ENCODE measurements around the gene SLC9A4.

The SLC9A4 gene

GRCh38 chr2:102432386-102432785, 40.6 kb upstream of the SLC9A4 start:
- no peak for DNase-seq (ENCODE audit: low spot score)
- TF ChIP-seq CTCF (IDR thresholded peaks at IDR 0.05; ENCODE audit: borderline replicate concordance, control extremely low read depth, extremely low read depth, insufficient read depth, missing control alignments): no peak
- in situ Hi-C loops (cut with MboI; ENCODE audit: low sequenced_read_pairs, unreplicated experiment): loop anchor here (10.0 kb wide), 1 partner anchor 68 kb away; no protein-coding TSS in a partner anchor

- no peak for TF ChIP-seq CTCF (IDR thresholded peaks at IDR 0.05; ENCODE audit: borderline replicate concordance, control extremely low read depth, extremely low read depth, insufficient read depth, missing control alignments)
- DNase-seq (ENCODE audit: low spot score): no peak
- in situ Hi-C loops (cut with MboI; ENCODE audit: low sequenced_read_pairs, unreplicated experiment): loop anchor here (10.0 kb wide), 1 partner anchor 69 kb away; no protein-coding TSS in a partner anchor
Observed at GRCh38 chr2:102433973-102434654, 38.9 kb upstream of the SLC9A4 start.

GRCh38 chr2:102434655-102435381, 38.2 kb upstream of the SLC9A4 start:
- in situ Hi-C loops (cut with MboI; ENCODE audit: low sequenced_read_pairs, unreplicated experiment): loop anchor here (10.0 kb wide), 1 partner anchor 70 kb away; no protein-coding TSS in a partner anchor
- no peak for TF ChIP-seq CTCF (IDR thresholded peaks at IDR 0.05; ENCODE audit: borderline replicate concordance, control extremely low read depth, extremely low read depth, insufficient read depth, missing control alignments)
- DNase-seq (ENCODE audit: low spot score): no peak

- DNase-seq (ENCODE audit: low spot score): no peak
- in situ Hi-C loops (cut with MboI; ENCODE audit: low sequenced_read_pairs, unreplicated experiment): loop anchor here (10.0 kb wide), 1 partner anchor 71 kb away; no protein-coding TSS in a partner anchor
- no peak for TF ChIP-seq CTCF (IDR thresholded peaks at IDR 0.05; ENCODE audit: borderline replicate concordance, control extremely low read depth, extremely low read depth, insufficient read depth, missing control alignments)
Observed at GRCh38 chr2:102435741-102436140, 37.3 kb upstream of the SLC9A4 start.

- TF ChIP-seq CTCF (IDR thresholded peaks at IDR 0.05; ENCODE audit: borderline replicate concordance, control extremely low read depth, extremely low read depth, insufficient read depth, missing control alignments): no peak
- no peak for DNase-seq (ENCODE audit: low spot score)
- in situ Hi-C loops (cut with MboI; ENCODE audit: low sequenced_read_pairs, unreplicated experiment): loop anchor here (10.0 kb wide), 1 partner anchor 72 kb away; no protein-coding TSS in a partner anchor
Observed at GRCh38 chr2:102436323-102436722, 36.7 kb upstream of the SLC9A4 start.

- no peak for DNase-seq (ENCODE audit: low spot score)
- no peak for TF ChIP-seq CTCF (IDR thresholded peaks at IDR 0.05; ENCODE audit: borderline replicate concordance, control extremely low read depth, extremely low read depth, insufficient read depth, missing control alignments)
- in situ Hi-C loops (cut with MboI; ENCODE audit: low sequenced_read_pairs, unreplicated experiment): loop anchor here (10.0 kb wide), 1 partner anchor 72 kb away; no protein-coding TSS in a partner anchor
Observed at GRCh38 chr2:102437122-102437521, 35.9 kb upstream of the SLC9A4 start.
